Testis (tissue), 3 donors: ENCODE measurements around the gene RSPRY1. TPM values are rescaled to one million over a fixed set of nuclear protein-coding genes. Genes with fewer than 3 reads are reported as not detected.

Experiments
- DNase-seq: peaks from one replicate; pipeline ENCODE4 v3.0.0-alpha.2; 2019
- H3K27ac ChIP-seq, 2 donors: fragments of 200-600 bp; sonication (generic); one replicate each; pipeline ENCODE4 v1.5.1; 2019
- H3K27me3 ChIP-seq: fragments of 200-600 bp; sonication (generic); one replicate; pipeline ENCODE4 v1.5.1; 2019
- H3K36me3 ChIP-seq: fragments of 200-600 bp; sonication (generic); one replicate; pipeline ENCODE4 v1.5.1; 2017; ENCODE audit warnings: low read depth; ENCODE audit errors: missing control alignments
- H3K4me1 ChIP-seq: fragments of 200-600 bp; sonication (generic); one replicate; pipeline ENCODE4 v1.5.1; 2019
- H3K4me3 ChIP-seq, 2 donors: fragments of 200-600 bp; sonication (generic); one replicate each; pipeline ENCODE4 v1.5.1; 2017 to 2019
- H3K9me3 ChIP-seq: fragments of 200-600 bp; sonication (generic); one replicate; pipeline ENCODE4 v1.5.1; 2017
- POLR2A ChIP-seq: fragments of 450-650 bp; IDR thresholded peaks from one replicate; pipeline ENCODE4 v1.6.1; 2017; ENCODE audit warnings: antibody characterized with exemption, mild to moderate bottlenecking, moderate library complexity
- WGBS, 2 donors: methylation state at CpG; one replicate each; pipeline ENCODE4 v1.1.5; 2018; 5-methylcytosine and 5-hydroxymethylcytosine counted together
- intact Hi-C: fragments of 100-400 bp; cut with DNase I; formaldehyde crosslinking; loops from one replicate; pipeline ENCODE4 v1.15.1; 2023; ENCODE audit warnings: low total_unique reads
- polyA plus RNA-seq: library from polyadenylated mRNA; stranded (reverse); fragments of 350-450 nt; fragmentation: Illumina TruSeq; extraction: RNeasy Lipid Tissue Mini Kit (QIAGEN cat#74804); gene quantifications from one replicate; pipeline ENCODE4 v1.2.3, GENCODE V29; 2014; ENCODE audit warnings: low read depth, low replicate concordance; ENCODE audit not compliant: insufficient read depth
- total RNA-seq, 2 donors: library from RNA; depleted of rRNA; stranded (reverse); fragments of >200 nt; gene quantifications; one replicate each; pipeline ENCODE4 v1.2.3, GENCODE V29; 2016
- TF ChIP-seq, protein P1 (sequence below), 3 experiments: fragments of 450-650 bp in 2 of 3; fragments of 200-600 bp in 1 of 3; sonication (generic) in 1 of 3; IDR thresholded peaks; one replicate each; pipeline ENCODE4 v1.5.1; 2016 to 2019; ENCODE audit warnings: antibody characterized with exemption in 3 of 3, mild to moderate bottlenecking in 2 of 3, moderate library complexity in 1 of 3

Gene RSPRY1
- total and polyA plus RNA-seq, 3 donors from 2014 or later: 53.0 to 81.2 (median 73.3) TPM

DNA sequence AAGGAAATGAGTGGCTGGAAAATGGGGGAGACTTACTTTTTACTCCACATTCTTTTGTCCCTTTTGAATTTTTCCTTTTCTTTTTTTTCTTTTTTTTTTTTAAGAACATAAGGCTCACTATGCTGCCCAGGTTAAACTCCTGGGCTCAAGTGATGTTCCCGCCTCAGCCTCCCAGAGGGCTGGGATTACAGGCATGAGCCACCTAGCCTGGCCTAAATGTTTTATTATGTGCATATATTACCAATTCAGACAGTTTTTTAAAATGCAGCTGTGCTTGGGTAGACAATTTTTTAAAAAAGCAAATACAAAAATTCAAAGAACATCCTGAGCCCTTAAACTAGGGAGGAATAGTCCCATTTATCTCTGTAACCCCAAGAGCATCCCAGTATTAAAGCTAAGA lies 28.6 kb upstream of the RSPRY1 start:
- no peaks in the 10 kb centered on the region for H3K9me3 ChIP-seq
- intact Hi-C loops: no loop called here
- no peak for DNase-seq
- no peaks in the 10 kb centered on the region for H3K27me3 ChIP-seq
- H3K4me3 ChIP-seq: no peak overlapping the region
- no peaks in the 10 kb centered on the region for H3K4me1 ChIP-seq
- TF ChIP-seq, protein P1, sequence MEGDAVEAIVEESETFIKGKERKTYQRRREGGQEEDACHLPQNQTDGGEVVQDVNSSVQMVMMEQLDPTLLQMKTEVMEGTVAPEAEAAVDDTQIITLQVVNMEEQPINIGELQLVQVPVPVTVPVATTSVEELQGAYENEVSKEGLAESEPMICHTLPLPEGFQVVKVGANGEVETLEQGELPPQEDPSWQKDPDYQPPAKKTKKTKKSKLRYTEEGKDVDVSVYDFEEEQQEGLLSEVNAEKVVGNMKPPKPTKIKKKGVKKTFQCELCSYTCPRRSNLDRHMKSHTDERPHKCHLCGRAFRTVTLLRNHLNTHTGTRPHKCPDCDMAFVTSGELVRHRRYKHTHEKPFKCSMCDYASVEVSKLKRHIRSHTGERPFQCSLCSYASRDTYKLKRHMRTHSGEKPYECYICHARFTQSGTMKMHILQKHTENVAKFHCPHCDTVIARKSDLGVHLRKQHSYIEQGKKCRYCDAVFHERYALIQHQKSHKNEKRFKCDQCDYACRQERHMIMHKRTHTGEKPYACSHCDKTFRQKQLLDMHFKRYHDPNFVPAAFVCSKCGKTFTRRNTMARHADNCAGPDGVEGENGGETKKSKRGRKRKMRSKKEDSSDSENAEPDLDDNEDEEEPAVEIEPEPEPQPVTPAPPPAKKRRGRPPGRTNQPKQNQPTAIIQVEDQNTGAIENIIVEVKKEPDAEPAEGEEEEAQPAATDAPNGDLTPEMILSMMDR (IDR thresholded peaks at IDR 0.05): no peak
- no peak for TF ChIP-seq POLR2A
- no peak overlapping the region for H3K27ac ChIP-seq
- WGBS, 2 donors: 97 to 100% methylated on average over 1 of the region's 1 CpG
- H3K36me3 ChIP-seq: no peaks in the 10 kb centered on the region

DNA sequence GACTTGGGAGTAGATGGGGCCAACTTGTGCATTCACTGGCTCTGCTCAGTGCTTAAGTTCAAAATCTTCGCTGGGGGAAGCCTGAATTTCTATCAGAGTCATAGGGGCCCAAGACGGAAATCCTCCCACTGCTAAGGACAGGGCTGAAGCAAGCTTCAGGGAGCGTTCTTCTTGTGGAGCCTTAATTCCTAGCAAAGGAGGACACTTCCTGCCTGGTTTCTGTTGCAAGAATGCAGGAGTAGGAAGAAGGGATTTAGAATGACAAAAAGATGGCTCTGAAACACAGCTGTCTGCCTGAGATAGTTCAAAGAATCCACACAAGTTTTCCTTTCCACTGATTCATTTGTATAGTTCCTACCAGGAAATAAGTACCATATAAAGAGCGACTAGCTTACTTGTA lies 26.7 kb upstream of the RSPRY1 start:
- H3K4me1 ChIP-seq: no peaks in the 10 kb centered on the region
- DNase-seq: no peak
- no peaks in the 10 kb centered on the region for H3K9me3 ChIP-seq
- H3K27ac ChIP-seq: no peak overlapping the region
- intact Hi-C loops: no loop called here
- TF ChIP-seq POLR2A: no peak
- TF ChIP-seq, protein P1 (IDR thresholded peaks at IDR 0.05): no peak
- 79 to 82% methylated on average over 4 of the region's 4 CpGs for WGBS, 2 donors
- H3K27me3 ChIP-seq: no peaks in the 10 kb centered on the region
- no peaks in the 10 kb centered on the region for H3K36me3 ChIP-seq
- no peak overlapping the region for H3K4me3 ChIP-seq

DNA sequence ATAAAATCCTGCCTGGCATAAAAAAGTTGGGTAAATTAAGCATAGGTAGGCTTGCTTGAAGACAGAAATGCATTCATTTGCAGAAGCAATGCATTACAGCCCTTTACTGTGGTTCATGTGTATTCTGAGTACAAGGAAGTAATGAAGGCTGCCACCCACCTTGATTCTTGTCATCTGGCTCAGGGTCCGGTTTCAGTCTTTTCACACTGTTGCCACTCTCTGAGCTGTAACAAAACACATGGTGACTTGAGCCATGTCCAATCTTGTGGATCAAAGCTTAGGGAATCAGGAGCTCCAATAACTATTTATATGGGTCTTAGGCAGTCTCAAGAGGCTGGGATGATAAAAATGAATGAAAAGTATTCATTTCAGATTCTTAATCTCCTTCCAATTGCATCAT lies 22.3 kb upstream of the RSPRY1 start:
- H3K36me3 ChIP-seq: no peaks in the 10 kb centered on the region
- H3K27ac ChIP-seq: no peak overlapping the region
- no peaks in the 10 kb centered on the region for H3K9me3 ChIP-seq
- intact Hi-C loops: no loop called here
- no peak overlapping the region for H3K4me3 ChIP-seq
- WGBS, 2 donors: 60 to 62% methylated on average over 1 of the region's 1 CpG
- no peaks in the 10 kb centered on the region for H3K27me3 ChIP-seq
- TF ChIP-seq, protein P1 (IDR thresholded peaks at IDR 0.05): no peak
- TF ChIP-seq POLR2A: no peak
- no peak for DNase-seq
- H3K4me1 ChIP-seq: no peaks in the 10 kb centered on the region

DNA sequence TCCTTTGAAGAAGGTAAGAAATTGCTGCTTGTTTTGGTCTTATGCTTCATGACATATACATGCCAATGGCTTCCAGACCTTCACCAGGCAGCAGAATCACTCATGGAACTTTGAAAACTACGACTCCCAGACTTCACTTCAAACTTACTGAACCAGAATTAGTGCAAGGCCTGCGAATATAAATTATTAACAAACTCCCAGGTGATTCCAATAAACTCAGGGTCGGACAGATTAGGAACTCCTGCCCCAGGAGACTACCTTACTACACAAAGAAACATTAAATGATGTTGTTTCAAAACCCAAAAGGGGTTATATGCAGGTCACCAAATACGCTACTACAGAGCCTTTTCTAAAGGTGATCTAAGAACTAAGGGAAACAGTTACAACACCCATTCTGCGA lies 20.6 kb upstream of the RSPRY1 start:
- no peak overlapping the region for H3K4me3 ChIP-seq
- H3K36me3 ChIP-seq: no peaks in the 10 kb centered on the region
- no peaks in the 10 kb centered on the region for H3K27me3 ChIP-seq
- no peaks in the 10 kb centered on the region for H3K9me3 ChIP-seq
- no peak overlapping the region for H3K27ac ChIP-seq
- DNase-seq: no peak
- TF ChIP-seq, protein P1 (IDR thresholded peaks at IDR 0.05): no peak
- no peak for TF ChIP-seq POLR2A
- intact Hi-C loops: loop anchor here (5.0 kb wide), 1 partner anchor 73 kb away; the partner anchor contains the start of gene CPNE2
- no peaks in the 10 kb centered on the region for H3K4me1 ChIP-seq
- 83 to 86% methylated on average over 5 of the region's 5 CpGs for WGBS, 2 donors

DNA sequence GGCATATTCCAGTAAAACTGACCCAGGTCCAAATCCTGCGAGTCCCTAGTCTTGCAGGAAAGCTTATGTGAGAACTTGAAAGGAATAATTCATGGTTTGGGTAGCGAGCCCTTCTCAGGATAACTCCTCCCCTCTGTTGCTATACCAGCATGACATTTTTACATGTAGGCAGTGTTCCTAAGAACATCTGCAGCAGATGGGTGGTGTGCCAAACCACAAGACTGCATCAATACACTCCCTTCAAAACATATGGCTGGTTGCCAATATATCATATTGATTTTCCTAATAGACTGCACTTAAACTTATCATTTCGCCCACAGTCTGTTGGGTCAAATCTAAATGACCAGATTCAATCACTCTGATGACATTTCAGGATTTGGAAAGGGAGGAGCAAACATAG lies 20.2 kb upstream of the RSPRY1 start:
- DNase-seq: no peak
- Histone ChIP-seq H3K27me3 (no peaks in the 10 kb centered on the region), H3K9me3 (no peaks in the 10 kb centered on the region), H3K4me3 (no peak overlapping the region), H3K4me1 (no peaks in the 10 kb centered on the region), H3K36me3 (no peaks in the 10 kb centered on the region), H3K27ac (no peak overlapping the region)
- 65 to 85% methylated on average over 3 of the region's 3 CpGs for WGBS, 2 donors
- intact Hi-C loops: loop anchor here (5.0 kb wide), 1 partner anchor 74 kb away; the partner anchor contains the start of gene CPNE2
- TF ChIP-seq, protein P1 (IDR thresholded peaks at IDR 0.05): no peak
- TF ChIP-seq POLR2A: no peak
